ENCODE measurements around the gene CD99.

- no peak for TF ChIP-seq CTCF (IDR thresholded peaks at IDR 0.05)
- TF ChIP-seq POLR2A (IDR thresholded peaks at IDR 0.05): no peak
These were observed 45.5 kb upstream of the CD99 start for GRCh38 chrX:2645563-2645962.

Data from testis (tissue), 2 donors.